Loucy (cell line): Measurements from ENCODE around the gene ST6GAL1.

Experiments used
- EZH2phosphoT487 ChIP-seq: fragments of 200-600 bp; IDR thresholded peaks from 2 replicates; pipeline ENCODE4 v1.6.1; 2018; ENCODE audit warnings: antibody characterized with exemption, mild to moderate bottlenecking, moderate library complexity, borderline replicate concordance
- TF ChIP-seq, protein P1 (sequence below): fragments of 200-600 bp; sonication (generic); conservative IDR thresholded peaks from 2 replicates; pipeline ENCODE4 v1.5.1; 2014; ENCODE audit warnings: mild to moderate bottlenecking, antibody characterized with exemption, low read length

DNA sequence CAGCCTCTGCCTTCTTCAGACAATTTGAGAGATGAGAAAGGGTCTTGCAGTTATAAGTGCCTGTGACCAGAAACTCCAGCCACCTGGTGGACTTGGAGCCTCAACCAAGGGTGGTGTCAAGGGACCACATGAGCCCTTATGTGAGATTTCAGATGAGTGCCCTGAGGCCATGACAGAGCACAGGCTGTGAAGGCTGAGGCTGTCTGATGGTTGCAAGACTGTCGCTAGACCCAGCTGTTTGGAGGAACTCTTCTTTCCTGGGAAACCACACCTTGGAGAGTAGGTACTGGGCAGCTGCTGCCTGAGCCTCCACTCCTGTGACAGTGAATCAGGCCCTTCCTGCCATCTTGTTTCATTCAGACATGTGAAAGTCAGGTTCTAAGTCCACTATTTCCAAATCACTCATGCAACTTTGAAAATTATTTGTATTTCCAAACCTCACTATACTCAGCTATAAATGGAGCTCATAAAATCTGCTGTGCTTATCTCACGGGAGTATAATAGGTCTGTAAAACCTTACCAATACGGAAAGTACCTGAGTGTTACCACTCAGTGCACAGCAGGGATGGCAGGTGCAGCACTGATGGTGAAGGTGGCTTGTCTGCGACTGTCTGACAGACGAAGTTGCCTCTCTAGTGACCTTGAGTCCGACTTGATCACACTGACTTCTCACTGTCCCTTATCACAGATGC lies 109.5 kb downstream of the ST6GAL1 start:
- TF ChIP-seq, protein P1, sequence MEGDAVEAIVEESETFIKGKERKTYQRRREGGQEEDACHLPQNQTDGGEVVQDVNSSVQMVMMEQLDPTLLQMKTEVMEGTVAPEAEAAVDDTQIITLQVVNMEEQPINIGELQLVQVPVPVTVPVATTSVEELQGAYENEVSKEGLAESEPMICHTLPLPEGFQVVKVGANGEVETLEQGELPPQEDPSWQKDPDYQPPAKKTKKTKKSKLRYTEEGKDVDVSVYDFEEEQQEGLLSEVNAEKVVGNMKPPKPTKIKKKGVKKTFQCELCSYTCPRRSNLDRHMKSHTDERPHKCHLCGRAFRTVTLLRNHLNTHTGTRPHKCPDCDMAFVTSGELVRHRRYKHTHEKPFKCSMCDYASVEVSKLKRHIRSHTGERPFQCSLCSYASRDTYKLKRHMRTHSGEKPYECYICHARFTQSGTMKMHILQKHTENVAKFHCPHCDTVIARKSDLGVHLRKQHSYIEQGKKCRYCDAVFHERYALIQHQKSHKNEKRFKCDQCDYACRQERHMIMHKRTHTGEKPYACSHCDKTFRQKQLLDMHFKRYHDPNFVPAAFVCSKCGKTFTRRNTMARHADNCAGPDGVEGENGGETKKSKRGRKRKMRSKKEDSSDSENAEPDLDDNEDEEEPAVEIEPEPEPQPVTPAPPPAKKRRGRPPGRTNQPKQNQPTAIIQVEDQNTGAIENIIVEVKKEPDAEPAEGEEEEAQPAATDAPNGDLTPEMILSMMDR: no peak
- no peak for TF ChIP-seq EZH2phosphoT487
